Keratinocyte (primary cell): Measurements from ENCODE around the gene ENDOG.

Source experiments
- EZH2 ChIP-seq: IDR thresholded peaks from one replicate; pipeline ENCODE4 v1.6.1; 2012; ENCODE audit warnings: inconsistent platforms, mild to moderate bottlenecking, low read length, moderate library complexity
- TF ChIP-seq, protein P1 (sequence below), 3 experiments: IDR thresholded peaks in 1 of 3; conservative IDR thresholded peaks in 1 of 3; optimal IDR thresholded peaks in 1 of 3; 2 replicates in 2 of 3; 3 replicates in 1 of 3; pipeline versions ENCODE3 to v1.5.1; 2011; ENCODE audit warnings: low read length in 3 of 3, mild to moderate bottlenecking in 3 of 3, moderate library complexity in 2 of 3, control low read depth in 1 of 3, inconsistent platforms in 1 of 3; ENCODE audit not compliant: insufficient read depth in 2 of 3; ENCODE audit errors: extremely low read depth in 1 of 3

DNA sequence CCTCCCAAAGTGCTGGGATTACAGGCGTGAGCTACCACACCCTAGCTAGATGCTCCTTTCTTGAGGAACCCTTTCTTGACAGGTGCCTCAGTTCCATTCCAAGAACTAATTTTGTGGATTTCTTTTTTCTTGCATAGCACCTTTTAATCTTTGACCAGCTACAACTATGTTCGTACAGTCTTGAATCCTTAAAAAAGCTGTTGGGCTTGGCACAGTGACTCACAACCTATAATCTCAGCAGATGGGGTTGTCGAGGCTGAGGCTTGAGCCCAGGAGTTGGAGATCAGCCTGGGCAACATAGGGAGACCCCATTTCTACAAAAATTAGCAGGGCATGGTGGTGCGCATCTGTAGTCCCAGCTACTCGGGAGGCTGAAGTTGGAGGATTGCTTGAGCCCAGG lies 45.3 kb upstream of the ENDOG start:
- TF ChIP-seq, protein P1, sequence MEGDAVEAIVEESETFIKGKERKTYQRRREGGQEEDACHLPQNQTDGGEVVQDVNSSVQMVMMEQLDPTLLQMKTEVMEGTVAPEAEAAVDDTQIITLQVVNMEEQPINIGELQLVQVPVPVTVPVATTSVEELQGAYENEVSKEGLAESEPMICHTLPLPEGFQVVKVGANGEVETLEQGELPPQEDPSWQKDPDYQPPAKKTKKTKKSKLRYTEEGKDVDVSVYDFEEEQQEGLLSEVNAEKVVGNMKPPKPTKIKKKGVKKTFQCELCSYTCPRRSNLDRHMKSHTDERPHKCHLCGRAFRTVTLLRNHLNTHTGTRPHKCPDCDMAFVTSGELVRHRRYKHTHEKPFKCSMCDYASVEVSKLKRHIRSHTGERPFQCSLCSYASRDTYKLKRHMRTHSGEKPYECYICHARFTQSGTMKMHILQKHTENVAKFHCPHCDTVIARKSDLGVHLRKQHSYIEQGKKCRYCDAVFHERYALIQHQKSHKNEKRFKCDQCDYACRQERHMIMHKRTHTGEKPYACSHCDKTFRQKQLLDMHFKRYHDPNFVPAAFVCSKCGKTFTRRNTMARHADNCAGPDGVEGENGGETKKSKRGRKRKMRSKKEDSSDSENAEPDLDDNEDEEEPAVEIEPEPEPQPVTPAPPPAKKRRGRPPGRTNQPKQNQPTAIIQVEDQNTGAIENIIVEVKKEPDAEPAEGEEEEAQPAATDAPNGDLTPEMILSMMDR (optimal IDR thresholded peaks at IDR 0.05 in 1 of 3, IDR thresholded peaks at IDR 0.05 in 1 of 3, conservative IDR thresholded peaks at IDR 0.05 in 1 of 3; ENCODE audit: extremely low read depth in 1 of 3, insufficient read depth in 2 of 3, low read length in 3 of 3), result no peak
- TF ChIP-seq EZH2, result no peak
